NB4 (cell line): Measurements from ENCODE around the gene MED13L.

Experiments
- DNase-seq: peaks from one replicate; pipeline ENCODE4 v3.0.0; 2010; ENCODE audit warnings: low read depth
- H3K4me3 ChIP-seq: one replicate; pipeline ENCODE4 v1.5.1; 2011; ENCODE audit warnings: mild to moderate bottlenecking, low read depth, low read length, moderate library complexity
- MYC ChIP-seq: IDR thresholded peaks from 2 replicates; pipeline ENCODE4 v1.6.1; 2011; ENCODE audit warnings: low read depth, low read length
- POLR2A ChIP-seq: IDR thresholded peaks from 2 replicates; pipeline ENCODE4 v1.6.1; 2011; ENCODE audit warnings: mild to moderate bottlenecking; ENCODE audit not compliant: insufficient read length; ENCODE audit errors: extremely low read depth
- TF ChIP-seq, protein P1 (sequence below): IDR thresholded peaks from 2 replicates; pipeline ENCODE4 v1.6.1; 2011; ENCODE audit warnings: low read depth, low read length
- TF ChIP-seq, protein P2 (sequence below): IDR thresholded peaks from one replicate; pipeline ENCODE4 v1.5.1; 2012; ENCODE audit warnings: low read depth, low read length

MED13L gene

DNA sequence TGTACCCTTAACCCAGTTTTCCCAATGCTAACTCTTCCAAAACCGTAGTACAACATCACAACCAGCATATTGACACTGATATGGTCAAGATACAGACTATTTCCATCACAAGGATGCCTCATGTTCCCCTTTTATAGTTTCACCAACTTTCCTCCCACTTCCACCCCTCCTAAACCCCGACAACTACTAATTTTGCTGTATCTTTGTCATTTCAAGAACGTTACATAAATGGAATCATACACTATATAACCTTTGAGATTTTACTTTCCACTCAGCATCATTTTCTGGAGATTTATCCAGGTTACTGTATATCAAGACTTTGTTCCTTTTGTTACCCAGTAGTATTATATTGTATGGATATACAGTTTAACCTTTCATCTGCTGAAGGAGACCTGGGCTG, 88.9 kb downstream of the MED13L start:
- DNase-seq = peak; percentile 49
- TF ChIP-seq, protein P1, sequence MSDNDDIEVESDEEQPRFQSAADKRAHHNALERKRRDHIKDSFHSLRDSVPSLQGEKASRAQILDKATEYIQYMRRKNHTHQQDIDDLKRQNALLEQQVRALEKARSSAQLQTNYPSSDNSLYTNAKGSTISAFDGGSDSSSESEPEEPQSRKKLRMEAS = no peak
- TF ChIP-seq POLR2A (no peak), MYC (no peak)
- TF ChIP-seq, protein P2, sequence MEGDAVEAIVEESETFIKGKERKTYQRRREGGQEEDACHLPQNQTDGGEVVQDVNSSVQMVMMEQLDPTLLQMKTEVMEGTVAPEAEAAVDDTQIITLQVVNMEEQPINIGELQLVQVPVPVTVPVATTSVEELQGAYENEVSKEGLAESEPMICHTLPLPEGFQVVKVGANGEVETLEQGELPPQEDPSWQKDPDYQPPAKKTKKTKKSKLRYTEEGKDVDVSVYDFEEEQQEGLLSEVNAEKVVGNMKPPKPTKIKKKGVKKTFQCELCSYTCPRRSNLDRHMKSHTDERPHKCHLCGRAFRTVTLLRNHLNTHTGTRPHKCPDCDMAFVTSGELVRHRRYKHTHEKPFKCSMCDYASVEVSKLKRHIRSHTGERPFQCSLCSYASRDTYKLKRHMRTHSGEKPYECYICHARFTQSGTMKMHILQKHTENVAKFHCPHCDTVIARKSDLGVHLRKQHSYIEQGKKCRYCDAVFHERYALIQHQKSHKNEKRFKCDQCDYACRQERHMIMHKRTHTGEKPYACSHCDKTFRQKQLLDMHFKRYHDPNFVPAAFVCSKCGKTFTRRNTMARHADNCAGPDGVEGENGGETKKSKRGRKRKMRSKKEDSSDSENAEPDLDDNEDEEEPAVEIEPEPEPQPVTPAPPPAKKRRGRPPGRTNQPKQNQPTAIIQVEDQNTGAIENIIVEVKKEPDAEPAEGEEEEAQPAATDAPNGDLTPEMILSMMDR = no peak
- H3K4me3 ChIP-seq = no peak overlapping the region

DNA sequence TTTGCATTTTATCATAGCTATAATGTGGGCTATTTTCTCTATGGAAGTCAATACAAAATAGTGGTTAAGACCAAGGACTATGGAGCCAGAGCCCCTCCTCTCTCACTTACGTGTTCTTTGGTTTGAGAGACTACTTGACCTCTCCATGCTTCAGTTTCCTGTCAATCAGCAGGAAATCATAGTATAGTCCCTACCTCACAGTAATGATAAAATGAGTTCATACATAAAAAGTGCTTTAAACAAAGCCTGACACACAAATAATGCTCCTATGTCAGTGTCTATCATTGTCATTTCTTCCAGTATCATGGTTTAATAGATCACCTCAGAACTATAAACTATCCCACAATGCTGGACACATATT, 90.4 kb downstream of the MED13L start:
- no peak for TF ChIP-seq POLR2A
- TF ChIP-seq MYC = no peak
- TF ChIP-seq, protein P1 = no peak
- TF ChIP-seq, protein P2 = no peak
- H3K4me3 ChIP-seq = no peak overlapping the region
- DNase-seq = peak; percentile 39

DNA sequence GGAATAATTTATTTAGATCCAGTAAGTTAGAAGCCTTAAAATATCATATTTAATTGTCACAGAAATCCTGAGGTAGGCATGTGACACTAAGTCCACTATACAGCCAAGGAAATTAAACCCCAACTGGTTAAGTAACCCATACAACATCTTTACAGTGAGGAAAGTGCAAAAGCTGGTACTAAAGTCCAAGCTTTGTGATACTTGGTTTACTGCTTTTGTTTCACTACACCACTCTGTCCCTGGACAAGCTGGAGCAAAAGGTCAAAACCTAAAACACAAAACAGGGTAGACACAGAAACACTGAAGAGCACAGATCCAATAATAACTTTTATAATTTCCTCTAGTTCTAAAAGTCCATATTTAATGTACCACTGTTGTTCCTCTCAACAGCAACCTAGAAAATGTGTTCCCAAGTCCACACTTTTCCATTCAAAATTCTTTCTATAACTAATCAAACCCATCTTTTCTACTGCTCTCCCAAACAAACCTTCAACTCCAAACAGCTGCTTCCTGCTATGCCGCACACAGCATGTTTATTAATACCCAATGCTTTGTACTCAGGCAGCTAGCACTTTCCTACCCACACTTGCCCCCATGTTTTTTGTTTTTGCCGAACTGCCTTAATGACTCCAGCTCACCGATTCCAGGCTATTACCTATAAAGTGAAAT, 90.9 kb downstream of the MED13L start:
- H3K4me3 ChIP-seq = peak overlapping the region; percentile 68
- DNase-seq = peak; percentile 37

DNA sequence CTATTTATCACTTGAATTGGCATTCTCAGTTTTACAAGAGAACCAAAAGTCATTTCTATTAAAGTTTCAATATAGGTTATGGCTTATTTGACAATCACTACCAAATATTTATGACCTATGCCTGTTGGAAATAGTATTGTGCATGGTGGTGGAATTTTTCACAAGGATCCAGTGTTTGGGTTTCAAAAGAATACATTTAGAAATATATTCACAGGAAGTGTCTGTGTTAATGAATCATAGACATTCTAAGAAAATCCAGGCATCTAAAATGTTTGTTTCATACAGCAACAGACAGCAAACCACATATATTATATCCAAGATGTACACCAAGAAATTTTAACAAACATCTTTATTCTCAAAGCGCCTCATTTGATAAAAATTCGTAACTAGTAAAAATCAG, 92.7 kb downstream of the MED13L start:
- H3K4me3 ChIP-seq = peak overlapping the region; percentile 68
- DNase-seq = no peak
- TF ChIP-seq MYC (no peak), POLR2A (no peak)
- TF ChIP-seq, protein P1 = no peak
- TF ChIP-seq, protein P2 = no peak

More for the DNA sequence above, 90.9 kb downstream of the MED13L start:
- TF ChIP-seq, protein P2 = no peak
- TF ChIP-seq MYC (no peak), POLR2A (no peak)
- TF ChIP-seq, protein P1 = no peak

DNA sequence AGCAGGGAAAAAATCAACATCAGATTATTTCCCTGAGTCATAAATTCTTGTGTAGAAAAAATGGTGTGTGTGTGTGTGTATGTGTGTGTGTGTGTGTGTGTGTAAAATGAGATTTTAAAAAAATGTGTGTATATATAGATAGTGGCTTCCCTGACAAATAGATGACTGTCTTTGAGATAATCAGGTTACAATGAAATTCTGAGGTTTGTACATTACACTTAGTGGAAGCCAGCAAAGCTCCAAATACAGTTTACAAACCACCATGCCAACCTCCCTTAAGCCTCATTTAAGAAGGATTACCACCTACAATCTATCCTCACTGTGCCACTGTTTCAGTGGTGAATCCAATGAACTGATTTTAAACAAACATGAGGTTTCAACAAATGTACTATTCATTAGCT, 93.8 kb downstream of the MED13L start:
- H3K4me3 ChIP-seq = no peak overlapping the region
- DNase-seq = no peak
- TF ChIP-seq POLR2A (no peak), MYC (no peak)
- TF ChIP-seq, protein P1 = no peak
- TF ChIP-seq, protein P2 = no peak

DNA sequence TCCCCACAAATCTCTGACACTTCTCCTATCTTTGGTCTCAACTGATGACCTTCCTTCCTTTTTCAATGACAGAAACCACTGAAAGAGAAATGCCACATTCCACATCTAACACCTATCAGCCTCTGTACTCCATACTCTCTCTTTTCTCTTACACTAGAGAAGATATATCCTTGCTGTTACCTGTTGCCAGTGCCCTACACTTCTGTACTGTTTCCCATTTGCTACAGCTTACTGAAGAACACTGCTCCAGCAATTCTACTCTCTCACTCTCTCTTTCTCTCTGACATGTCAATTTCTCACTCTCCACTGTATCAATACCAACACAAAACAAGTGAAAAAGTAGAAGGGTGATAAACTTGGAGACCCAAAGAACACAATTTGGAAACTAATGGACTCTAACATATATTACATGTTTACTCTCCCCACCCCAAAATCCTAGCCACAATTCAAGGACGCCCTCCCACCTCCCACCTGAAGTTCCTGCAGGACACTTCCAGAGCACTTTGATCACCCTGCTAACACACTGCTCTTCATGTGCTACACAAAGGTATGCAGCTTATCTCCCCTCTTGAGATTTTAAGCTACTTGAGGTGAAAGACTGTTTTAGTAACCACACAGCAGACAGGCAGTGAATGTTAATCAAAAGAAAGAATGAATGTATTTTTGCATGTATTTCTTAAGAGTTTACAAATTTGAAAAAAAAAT, 95.0 kb downstream of the MED13L start:
- H3K4me3 ChIP-seq = no peak overlapping the region

More for the DNA sequence above, 95.0 kb downstream of the MED13L start:
- DNase-seq = no peak
- TF ChIP-seq, protein P1 = no peak
- TF ChIP-seq POLR2A (no peak), MYC (no peak)
- TF ChIP-seq, protein P2 = no peak
